ACHN (cell line): ENCODE data around the gene HSPB3.
"Not testable (repeated sequence)": the region's sequence is repeated elsewhere in the genome, so short reads cannot be mapped to it uniquely, and the experiment has no call there.

ENCODE experiments used
- DNase-seq: peaks from one replicate; pipeline ENCODE4 v3.0.0-alpha.2; 2015
- in situ Hi-C: cut with HindIII; loops from 2 replicates; pipeline ENCODE4 v1.10.0; 2017; ENCODE audit warnings: low sequenced_read_pairs, low pct_ligation_motif_present, low pct_unique_long_range_greater_than_20kb

HSPB3 gene

GRCh38 chr5:54450542-54450941 lies 5.0 kb upstream of the HSPB3 start:
- in situ Hi-C loops = no loop called here
- DNase-seq = no peak

- in situ Hi-C loops = no loop called here
- no peak for DNase-seq
Measured at GRCh38 chr5:54453046-54453445, 2.5 kb upstream of the HSPB3 start.

- in situ Hi-C loops = no loop called here
- DNase-seq = no peak
Measured at GRCh38 chr5:54454602-54455001, 897 bp upstream of the HSPB3 start.

GRCh38 chr5:54457094-54457862 lies 1.8 kb downstream of the HSPB3 start:
- no peak for DNase-seq

GRCh38 chr5:54458221-54458620 lies 2.7 kb downstream of the HSPB3 start:
- in situ Hi-C loops = no loop called here
- no peak for DNase-seq

More at GRCh38 chr5:54457094-54457862, 1.8 kb downstream of the HSPB3 start:
- in situ Hi-C loops = no loop called here

GRCh38 chr5:54460181-54460919 lies 4.9 kb downstream of the HSPB3 start:
- in situ Hi-C loops = no loop called here
- no peak for DNase-seq

GRCh38 chr5:54462281-54462680 lies 6.8 kb downstream of the HSPB3 start:
- no peak for DNase-seq
- in situ Hi-C loops = no loop called here

GRCh38 chr5:54463713-54464112 lies 8.2 kb downstream of the HSPB3 start:
- in situ Hi-C loops = no loop called here
- DNase-seq = no peak

- in situ Hi-C loops = no loop called here
- no peak for DNase-seq
Measured at GRCh38 chr5:54469622-54470021, 14.1 kb downstream of the HSPB3 start.

- DNase-seq = no peak
- in situ Hi-C loops = no loop called here
Measured at GRCh38 chr5:54470128-54470527, 14.6 kb downstream of the HSPB3 start.

- no peak for DNase-seq
- in situ Hi-C loops = no loop called here
Measured at GRCh38 chr5:54470677-54471076, 15.2 kb downstream of the HSPB3 start.

GRCh38 chr5:54471398-54471797 lies 15.9 kb downstream of the HSPB3 start:
- in situ Hi-C loops = no loop called here
- DNase-seq = no peak

GRCh38 chr5:54476682-54477081 lies 21.2 kb downstream of the HSPB3 start:
- in situ Hi-C loops = no loop called here
- no peak for DNase-seq

- in situ Hi-C loops = no loop called here
- no peak for DNase-seq
Measured at GRCh38 chr5:54477941-54478478, 22.5 kb downstream of the HSPB3 start.

GRCh38 chr5:54480296-54480695 lies 24.8 kb downstream of the HSPB3 start:
- in situ Hi-C loops = no loop called here
- DNase-seq = no peak

- in situ Hi-C loops = no loop called here
- DNase-seq = no peak
Measured at GRCh38 chr5:54484219-54484894, 28.9 kb downstream of the HSPB3 start.

GRCh38 chr5:54485659-54486058 lies 30.2 kb downstream of the HSPB3 start:
- in situ Hi-C loops = not testable (repeated sequence)

GRCh38 chr5:54489648-54489979 lies 34.1 kb downstream of the HSPB3 start:
- in situ Hi-C loops = not testable (repeated sequence)

More at GRCh38 chr5:54485659-54486058, 30.2 kb downstream of the HSPB3 start:
- not testable (repeated sequence) for DNase-seq

GRCh38 chr5:54491326-54491725 lies 35.8 kb downstream of the HSPB3 start:
- no peak for DNase-seq
- in situ Hi-C loops = no loop called here

More at GRCh38 chr5:54489648-54489979, 34.1 kb downstream of the HSPB3 start:
- not testable (repeated sequence) for DNase-seq
